Activated gamma-delta T cell (primary cell): Measurements from ENCODE around the gene IFT172.
A peak's percentile ranks its signal among the peaks of the same experiment; 100 is the strongest.
"Not testable (repeated sequence)": the region's sequence is repeated elsewhere in the genome, so short reads cannot be mapped to it uniquely, and the experiment has no call there.

ENCODE experiments used
- DNase-seq: peaks from one replicate; lab custom pipeline; 2025; lab: John Stamatoyannopoulos, UW

The IFT172 gene

DNA sequence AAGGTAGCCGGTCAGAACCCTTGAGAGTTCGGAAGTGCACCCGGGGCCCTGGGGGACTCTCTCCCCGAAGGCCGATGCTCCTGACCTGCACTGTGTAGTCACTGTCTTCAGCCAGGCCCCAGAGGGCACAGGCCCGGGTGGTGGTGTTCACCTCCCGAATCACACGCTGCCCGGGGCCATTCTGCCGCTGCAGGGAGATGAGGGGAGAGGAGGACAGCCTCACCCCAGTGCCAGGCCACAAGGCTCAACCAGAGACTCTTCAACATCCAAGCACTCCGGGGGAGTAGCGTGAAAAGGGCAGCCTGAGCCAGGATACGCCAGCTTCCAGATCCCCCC is 4.4 kb upstream of the IFT172 start:
- DNase-seq, result no peak

DNA sequence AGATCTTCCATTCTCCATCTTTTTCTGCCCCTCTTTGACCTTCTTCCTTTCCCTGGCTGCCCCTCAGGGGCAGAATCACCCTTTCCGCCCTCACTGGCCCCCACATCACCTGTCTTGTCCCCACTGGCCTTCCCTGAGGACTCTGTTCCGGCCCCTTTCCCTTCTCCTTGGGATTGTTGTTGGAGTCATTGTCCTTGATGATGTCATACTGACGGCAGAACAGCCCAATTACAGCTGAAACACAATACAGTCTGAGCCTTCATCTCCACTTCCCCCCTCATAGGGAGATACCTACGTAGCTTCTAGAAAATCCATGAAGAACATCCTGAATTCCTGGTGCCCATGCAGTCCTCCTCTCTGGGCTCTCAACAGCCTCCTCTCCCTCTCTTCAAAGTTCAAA is 3.0 kb upstream of the IFT172 start:
- no peak for DNase-seq

DNA sequence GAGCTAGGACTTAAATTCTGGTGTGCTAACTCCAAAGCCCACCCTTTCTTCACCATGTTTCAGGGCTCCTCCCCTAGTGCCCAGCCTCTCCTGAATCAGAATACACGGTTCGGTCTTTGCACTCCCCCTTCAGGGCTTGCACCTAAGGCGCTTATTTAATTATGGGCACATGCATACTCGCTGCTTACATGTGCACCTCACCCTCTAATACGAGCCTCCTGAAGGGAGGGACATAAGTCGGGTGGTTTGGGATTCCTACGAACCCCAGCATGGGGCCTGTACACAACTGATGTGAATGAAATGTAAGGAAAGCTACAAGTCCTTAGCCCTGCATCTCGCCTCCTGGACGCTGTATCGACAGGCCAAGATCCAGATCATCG is 435 bp downstream of the IFT172 start:
- DNase-seq, result no peak

DNA sequence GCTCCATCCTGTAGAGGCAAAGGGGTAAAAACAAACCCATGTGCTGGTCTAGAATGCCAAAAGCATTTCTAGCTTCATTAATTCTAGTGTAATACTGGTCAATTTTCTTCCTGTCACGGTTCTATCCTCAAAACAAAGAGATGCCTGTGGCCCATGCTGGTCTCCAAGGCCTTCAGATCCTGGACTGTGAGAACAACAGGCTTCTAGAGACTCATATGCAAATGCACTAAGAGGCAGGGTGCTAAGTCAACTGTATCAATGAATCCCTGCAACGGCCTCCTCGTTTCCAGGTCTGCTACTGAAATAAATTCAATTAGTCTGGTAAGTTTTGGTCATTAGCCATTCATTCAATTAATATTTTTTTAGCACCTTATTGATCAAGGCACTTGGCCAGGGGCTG is 4.0 kb downstream of the IFT172 start:
- no peak for DNase-seq

DNA sequence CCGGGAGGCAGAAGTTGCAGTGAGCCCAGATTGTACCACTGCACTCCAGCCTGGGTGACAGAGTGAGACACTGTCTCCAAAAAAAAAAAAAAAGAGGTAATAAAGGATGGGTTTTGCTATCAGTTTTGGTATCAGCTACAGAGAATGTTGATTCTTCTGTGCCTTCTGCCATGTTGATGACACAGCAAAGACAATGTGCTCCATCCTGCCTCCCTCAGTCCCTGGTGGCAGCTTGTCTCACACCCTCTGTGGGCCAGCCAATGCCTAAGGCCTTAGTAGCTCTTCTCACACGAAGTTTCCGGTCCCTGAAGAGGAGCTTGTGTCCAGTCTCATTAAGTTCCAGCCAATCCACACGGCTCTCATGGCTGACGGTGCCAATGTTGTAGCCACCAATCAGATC is 17.6 kb downstream of the IFT172 start:
- no peak for DNase-seq

DNA sequence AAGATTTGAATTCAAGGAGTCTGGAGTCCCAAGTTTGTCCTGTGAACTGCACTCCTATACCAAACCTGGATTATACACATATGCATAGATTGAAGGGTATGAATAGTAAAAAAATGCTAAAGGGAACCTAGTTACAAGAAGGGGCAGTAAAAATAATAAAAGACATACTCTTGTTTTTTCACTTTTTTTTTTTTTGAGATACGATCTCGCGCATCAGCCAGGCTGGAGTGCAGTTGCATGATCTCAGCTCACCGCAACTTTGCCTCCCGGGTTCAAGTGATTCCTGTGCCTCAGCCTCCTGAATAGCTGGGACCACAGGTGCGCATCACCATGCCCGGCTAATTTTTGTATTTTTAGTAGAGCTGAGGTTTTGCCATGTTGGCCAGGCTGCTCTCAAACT is 25.1 kb downstream of the IFT172 start:
- DNase-seq, result no peak

DNA sequence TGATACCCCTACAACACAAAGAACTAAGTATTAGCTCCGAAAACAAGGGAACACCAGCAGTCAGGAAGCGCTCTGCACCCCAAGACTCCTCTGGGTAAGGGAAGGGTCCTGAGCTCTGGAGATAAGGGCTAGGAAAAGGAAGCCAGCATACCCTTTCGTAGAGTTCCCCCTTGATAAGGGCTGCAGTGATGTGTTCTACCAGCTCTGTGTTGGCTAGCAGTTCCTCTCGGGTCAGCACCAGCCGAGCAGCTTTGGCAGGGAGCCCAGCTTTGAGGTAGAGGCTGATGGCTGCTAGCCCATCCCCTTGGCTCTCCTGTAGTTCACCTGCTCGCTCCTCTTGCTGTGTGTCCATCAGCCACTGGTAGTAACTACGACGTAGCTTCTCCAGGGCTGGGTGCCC is 28.4 kb downstream of the IFT172 start:
- DNase-seq, result no peak

DNA sequence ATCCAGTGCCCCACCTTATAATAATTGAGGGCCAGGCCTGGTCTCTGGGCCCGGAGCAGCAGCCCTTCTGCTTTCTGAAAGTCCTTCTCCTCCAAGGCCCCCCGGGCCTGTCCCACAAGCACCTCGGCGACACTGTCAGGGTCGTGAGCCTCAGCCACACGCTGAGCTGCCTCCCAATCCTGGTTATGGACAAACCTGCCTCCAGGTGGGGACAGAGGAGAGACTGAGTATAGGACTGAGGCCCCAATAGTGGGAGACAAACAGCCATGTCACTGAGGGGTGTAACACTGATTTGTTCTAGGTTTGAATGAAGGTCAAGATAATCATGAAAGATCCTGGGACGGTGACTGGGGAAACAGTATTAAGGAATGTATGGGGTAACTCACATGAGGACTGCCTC is 35.6 kb downstream of the IFT172 start:
- no peak for DNase-seq

DNA sequence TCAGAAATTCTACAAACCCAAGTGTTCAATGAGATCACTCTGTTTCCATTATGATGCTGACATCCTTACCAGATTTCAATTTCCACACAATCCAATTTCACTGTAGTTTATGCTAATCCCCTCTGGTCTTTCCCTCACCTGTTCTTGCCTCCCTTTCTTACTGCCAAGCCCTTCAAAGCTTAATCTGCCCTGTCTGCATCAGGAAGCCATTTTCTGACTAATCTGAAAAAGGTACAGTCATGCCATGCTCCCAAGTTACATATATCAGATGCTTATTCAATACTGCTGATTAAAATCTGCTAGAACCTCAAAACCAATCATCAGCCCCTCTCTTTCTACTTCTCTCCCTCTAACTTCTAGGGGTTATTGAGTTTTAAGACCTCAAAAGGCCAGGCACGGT is 38.4 kb downstream of the IFT172 start:
- DNase-seq, result no peak

DNA sequence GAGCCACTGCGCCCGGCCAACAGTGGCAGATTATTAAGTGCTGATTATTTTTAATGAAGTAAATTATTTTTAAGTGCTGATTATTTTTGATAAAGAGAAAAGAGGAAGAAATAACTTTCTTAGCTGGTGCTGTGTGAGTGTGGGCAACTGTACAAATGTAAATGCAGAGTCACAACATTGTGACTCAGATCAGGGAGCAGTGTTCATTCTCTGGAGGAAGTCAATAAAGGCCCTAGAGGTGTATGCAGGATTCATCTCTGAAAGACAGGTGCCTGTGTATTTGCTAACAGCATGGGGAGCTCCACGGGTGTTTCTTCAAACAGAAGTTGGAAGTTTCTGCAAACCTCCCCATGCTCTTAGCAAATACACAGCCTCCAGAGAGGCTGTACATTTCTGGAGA is 41.2 kb downstream of the IFT172 start:
- no peak for DNase-seq

DNA sequence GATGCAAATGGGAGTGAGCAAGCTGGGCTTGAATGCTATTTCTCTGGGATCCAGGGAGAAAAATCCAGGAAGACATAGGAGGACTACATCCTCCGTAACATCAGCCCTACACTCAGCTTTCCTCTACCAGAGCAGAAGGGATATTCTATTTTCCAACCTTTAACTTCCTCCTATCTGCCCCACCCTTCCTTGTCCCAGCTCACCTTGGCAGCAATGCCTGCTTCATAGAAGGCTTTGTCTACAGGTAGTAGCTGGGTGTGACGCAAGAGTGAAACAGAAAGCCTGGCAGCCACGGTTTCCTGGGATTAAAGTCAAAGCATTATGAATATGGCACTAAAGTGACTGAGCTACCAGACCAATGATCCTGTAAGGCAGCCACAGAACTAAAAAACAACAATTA is 43.5 kb downstream of the IFT172 start:
- no peak for DNase-seq

DNA sequence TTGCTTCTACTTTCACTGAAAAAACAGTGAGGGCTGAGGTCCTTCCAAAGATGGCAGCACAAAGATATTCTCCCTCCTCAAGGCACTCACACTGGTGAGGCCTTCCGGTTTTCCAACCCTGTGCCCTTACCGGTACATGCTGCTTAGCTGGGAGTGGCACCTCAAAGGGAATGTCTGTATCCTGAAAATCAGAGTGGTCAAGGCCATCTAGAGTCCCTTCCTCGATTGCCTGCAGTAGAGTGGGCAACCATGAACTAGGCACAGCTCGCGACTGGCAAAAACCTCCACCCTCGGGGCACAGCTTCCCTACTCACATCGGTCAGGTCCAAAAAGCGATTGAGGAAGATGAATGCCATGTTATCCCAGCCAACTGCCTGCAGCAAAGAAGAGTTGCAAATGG is 43.9 kb downstream of the IFT172 start:
- DNase-seq, result no peak

DNA sequence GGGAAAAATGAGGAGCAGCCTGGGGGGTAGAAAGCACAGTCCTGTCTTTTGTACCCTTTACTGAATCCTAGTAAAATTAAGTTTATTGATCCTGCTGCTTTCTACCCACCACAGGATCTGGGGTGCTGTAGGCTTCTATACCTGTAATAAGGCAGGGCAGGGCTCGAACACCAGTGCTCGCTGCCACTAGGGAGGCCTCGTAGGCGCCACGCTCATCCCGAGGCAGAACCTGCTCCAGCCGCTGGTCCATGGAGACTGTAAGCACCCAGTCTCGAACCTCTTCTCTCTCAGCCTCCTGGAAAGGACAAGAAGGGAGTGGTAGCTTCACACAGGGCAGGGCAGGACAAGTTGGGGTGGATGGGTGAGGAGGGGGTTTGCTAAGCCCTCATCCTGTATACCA is 44.4 kb downstream of the IFT172 start:
- no peak for DNase-seq

DNA sequence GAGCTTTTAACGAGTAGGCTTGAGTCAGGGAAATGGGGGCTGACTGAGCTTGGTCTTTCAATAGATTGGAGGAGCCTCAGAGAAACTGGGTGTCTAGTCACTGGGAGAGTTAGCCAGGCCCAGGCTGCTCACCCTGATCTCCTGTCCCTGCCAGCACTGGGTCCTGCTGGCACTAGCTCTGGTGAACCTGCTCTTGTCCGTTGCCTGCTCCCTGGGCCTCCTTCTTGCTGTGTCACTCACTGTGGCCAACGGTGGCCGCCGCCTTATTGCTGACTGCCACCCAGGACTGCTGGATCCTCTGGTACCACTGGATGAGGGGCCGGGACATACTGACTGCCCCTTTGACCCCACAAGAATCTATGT is 46.6 kb downstream of the IFT172 start:
- no peak for DNase-seq

DNA sequence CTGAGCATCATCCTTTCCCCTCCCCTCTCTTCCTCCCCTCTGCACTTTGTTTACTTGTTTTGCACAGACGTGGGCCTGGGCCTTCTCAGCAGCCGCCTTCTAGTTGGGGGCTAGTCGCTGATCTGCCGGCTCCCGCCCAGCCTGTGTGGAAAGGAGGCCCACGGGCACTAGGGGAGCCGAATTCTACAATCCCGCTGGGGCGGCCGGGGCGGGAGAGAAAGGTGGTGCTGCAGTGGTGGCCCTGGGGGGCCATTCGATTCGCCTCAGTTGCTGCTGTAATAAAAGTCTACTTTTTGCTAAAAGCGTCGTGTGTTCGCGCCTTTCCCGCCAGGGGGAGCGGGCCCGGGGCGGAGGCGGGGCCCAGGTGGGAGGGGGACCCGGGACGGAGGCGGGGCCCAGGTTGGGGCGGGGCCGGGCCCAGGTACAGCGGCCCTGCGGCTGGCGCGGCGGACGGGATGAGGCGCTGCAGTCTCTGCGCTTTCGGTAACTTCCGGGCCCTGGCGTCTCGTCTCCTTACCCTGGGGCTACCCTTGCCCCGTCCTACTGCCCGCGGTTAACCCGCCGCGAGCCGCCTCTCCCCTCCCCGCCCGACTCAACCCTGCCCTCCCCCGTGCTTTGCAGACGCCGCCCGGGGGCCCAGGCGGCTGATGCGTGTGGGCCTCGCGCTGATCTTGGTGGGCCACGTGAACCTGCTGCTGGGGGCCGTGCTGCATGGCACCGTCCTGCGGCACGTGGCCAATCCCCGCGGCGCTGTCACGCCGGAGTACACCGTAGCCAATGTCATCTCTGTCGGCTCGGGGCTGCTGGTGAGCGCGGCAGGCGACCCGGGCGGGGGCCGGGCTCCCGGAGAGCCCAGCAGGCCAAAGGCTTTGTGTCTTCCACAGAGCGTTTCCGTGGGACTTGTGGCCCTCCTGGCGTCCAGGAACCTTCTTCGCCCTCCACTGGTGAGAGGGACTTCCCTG is 47.3 kb downstream of the IFT172 start, which contains the start of gene KRTCAP3:
Gene KRTCAP3, plus strand, starts transcription at position 424 of the 962 bp plus-strand sequence. Its CDS starts 32 bp downstream, at position 456.
- DNase-seq, result peak; percentile 22

DNA sequence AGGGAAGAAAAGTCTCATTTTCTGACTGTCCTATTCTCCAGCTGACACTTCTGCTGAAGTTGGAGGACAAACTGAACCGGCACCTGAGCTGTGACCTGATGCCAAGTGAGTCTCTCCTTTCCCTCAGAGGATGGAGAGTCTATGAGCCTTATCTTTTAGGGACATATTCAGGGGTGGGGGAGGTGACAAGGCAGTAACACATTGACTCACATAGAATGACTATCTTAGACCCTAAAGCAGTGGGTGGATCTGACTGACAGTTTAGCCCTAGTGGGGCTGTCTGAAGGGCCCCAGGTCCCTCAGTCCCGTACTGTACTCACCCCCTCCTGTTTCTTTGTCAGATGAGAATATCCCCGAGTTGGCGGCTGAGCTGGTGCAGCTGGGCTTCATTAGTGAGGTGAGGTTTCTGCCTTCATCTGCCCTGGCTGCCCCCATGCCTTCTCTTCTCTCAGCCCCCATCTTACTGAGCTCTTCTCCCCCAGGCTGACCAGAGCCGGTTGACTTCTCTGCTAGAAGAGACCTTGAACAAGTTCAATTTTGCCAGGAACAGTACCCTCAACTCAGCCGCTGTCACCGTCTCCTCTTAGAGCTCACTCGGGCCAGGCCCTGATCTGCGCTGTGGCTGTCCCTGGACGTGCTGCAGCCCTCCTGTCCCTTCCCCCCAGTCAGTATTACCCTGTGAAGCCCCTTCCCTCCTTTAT is 48.2 kb downstream of the IFT172 start:
- no peak for DNase-seq

DNA sequence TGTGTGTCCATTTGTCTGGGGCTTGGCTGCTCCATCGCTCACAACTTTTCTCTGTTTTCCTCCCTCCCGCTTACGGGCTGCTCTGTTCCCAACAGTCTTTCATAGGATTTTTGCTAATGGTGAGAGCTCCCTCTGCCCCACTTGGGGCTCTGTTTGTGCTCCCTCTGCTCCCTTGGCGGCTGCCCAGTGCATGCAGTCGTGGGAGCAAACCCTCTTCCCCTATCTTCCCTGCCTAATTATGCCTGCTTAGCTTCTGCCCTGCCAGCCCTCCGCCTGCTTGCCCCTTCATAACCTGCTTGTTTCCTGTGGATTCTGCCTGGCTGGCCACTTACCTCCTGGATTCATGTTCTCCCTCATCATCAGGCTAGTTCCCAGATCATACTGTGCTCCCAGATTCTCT is 53.9 kb downstream of the IFT172 start:
- DNase-seq, result no peak

DNA sequence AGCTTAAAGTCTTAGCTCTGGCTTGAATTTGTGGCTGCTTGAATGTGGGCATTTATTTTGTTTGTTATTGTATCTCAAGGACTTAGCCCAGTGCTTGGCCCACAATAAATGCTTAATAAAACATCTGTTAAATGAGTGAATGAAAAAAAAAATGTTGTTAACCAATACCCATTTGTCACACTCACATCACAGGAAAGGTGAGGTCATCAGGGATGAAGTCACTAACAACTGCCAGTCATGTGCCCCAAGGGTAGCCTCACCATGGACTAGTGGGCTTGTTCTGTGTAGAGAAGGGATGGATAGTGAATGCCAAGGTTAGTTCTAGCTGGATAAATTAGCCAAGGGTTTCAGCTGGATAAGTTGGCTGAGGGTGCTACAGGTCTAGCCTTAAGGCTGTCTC is 58.1 kb downstream of the IFT172 start:
- no peak for DNase-seq

DNA sequence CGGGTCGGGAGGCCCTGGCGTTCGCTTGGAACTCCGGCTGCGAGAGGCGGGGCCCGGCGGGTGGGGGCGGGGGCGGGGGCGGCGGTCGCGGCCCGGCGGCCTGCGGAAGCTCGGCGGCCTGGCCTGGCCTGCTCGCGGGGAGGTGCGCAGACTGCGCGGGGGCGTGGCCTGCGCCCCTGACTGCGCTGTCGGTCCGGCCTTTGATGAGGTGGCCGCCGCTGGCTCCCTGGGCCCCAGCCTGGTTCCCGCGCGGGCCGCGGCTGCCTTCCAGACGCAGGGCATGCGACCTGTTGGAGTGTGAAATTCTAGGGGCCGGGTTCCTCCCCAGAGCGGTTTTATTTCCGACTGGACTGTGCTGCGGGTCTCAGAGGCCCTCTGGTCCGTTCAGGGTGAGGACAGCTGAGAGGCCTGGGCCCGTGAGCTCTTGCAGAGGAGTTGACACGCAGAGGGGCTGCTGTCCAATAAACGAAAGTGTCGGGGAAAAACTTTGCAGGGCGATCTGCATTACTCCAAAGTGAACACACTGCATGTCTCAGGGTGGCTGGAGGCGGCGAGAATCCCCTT is 60.5 kb downstream of the IFT172 start:
- DNase-seq, result peak; percentile 67

DNA sequence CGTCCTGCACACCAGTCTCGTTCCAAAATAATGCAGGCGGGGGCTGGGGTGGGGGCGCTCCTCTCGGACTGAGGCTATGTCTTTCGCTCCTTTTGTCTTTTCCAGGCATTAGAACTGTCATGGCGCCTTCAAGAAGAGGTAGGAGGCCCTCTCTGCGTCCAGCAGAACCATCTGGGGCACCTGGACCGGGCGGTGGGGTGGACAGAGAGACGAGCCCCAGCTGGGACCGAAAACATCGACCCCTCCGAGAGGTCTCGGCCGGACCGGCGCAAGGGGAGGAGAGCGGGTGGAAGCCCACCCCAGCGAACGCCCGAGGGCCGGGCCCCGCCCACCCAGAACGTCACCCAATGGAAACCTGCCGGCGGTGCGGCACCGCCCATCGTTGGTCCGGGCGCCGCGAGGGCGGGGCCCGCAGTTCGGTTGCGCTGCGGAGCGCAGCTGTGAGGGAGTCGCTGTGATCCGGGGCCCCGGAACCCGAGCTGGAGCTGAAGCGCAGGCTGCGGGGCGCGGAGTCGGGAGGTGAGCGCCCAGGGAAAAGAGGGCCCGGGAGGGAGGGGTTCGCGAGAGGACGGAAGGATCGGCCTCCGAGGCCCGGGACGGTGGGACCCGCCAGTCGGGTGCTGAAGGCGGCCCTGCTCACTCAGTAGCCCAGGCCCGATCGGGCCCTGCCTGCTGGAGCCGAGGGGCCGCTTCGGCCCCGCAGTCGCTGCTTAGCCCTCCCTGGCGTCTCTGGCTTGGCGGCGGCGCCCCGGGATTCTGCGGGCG is 61.1 kb downstream of the IFT172 start, which contains the start of gene NRBP1:
Gene NRBP1, plus strand, starts transcription at position 419 of the 765 bp plus-strand sequence. CDS start 4,643 bp downstream, outside the sequence.
- DNase-seq, result peak; percentile 83

DNA sequence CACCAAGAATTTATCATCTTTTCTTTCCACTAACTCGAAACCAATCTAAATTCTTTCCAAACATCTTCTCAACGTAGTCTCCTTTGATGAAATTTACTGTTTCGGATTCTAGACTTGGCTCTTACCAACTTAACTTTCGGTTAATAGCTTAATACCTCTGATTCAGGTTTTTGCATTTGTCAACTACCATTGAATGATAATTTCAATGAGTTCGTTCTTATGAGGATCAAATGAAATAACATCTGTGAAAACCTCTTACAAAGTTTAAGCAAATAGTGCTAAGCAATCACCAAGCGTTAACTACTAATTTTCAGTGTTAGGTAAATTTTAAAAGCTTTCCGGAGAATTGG is 61.7 kb downstream of the IFT172 start:
- no peak for DNase-seq

DNA sequence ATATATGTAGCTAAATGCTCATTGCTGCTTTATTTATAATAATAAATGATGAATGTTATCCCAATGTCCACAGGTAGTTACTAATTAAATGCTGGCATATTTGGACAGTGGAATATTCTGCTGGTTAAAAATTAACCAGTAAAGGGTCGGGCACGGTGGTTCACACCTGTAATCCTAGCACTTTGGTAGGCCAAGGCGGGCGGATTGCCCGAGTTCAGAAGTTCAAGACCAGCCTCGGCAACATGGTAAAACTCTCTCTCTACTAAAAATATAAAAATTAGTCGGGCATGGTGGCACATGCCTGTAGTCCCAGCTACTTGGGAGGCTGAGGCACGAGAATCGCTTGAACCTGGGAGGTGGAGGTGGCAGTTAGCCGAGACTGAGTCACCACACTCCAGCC is 64.5 kb downstream of the IFT172 start:
- not testable (repeated sequence) for DNase-seq
